Immature natural killer cell (primary cell): ENCODE data around the gene SKIC2. TPM values are rescaled to one million over a fixed set of nuclear protein-coding genes. Genes with fewer than 3 reads are reported as not detected.
"Not testable (repeated sequence)": the region's sequence is repeated elsewhere in the genome, so short reads cannot be mapped to it uniquely, and the experiment has no call there.

Experiments
- DNase-seq, 3 donors: peaks; one replicate each; pipeline ENCODE4 v3.0.0; 2022; ENCODE audit warnings: mixed read lengths in 1 of 3
- H3K27ac Mint-ChIP-seq, 6 donors: one replicate each; pipeline ENCODE4 v1.8.0; 2020; ENCODE audit warnings: mixed read lengths in 6 of 6, mild to moderate bottlenecking in 5 of 6, inconsistent platforms in 4 of 6, moderate library complexity in 3 of 6
- H3K27me3 Mint-ChIP-seq, 3 donors: one replicate each; pipeline ENCODE4 v1.8.0; 2020 to 2021; ENCODE audit warnings: low read depth in 3 of 3, mild to moderate bottlenecking in 3 of 3, mixed read lengths in 3 of 3, moderate library complexity in 3 of 3, inconsistent platforms in 1 of 3
- H3K36me3 Mint-ChIP-seq, 3 donors: one replicate each; pipeline ENCODE4 v1.8.0; 2020; ENCODE audit warnings: mixed read lengths in 3 of 3, inconsistent platforms in 2 of 3, mild to moderate bottlenecking in 2 of 3
- H3K4me1 Mint-ChIP-seq, 2 donors: one replicate each; pipeline ENCODE4 v1.8.0; 2020; ENCODE audit warnings: inconsistent platforms in 2 of 2, mild to moderate bottlenecking in 2 of 2, mixed read lengths in 2 of 2, moderate library complexity in 1 of 2
- H3K4me3 Mint-ChIP-seq, 5 donors: one replicate each; pipeline ENCODE4 v1.8.0; 2020; ENCODE audit warnings: mild to moderate bottlenecking in 5 of 5, mixed read lengths in 5 of 5, inconsistent platforms in 3 of 5, moderate library complexity in 3 of 5
- H3K9me3 Mint-ChIP-seq, 6 donors: one replicate each; pipeline ENCODE4 v1.8.0; 2020; ENCODE audit warnings: mild to moderate bottlenecking in 6 of 6, mixed read lengths in 6 of 6, inconsistent platforms in 4 of 6, moderate library complexity in 3 of 6
- polyA plus RNA-seq, 3 donors: library from polyadenylated mRNA; unstranded; fragments of 300-500 nt; fragmentation: Illumina TruSeq; gene quantifications; one replicate each; pipeline ENCODE4 v1.2.3, GENCODE V29; 2021

The SKIC2 gene
- polyA plus RNA-seq, 3 donors from 2014 or later: 14.1 to 20.6 (median 19.3) TPM

- peak overlapping the region in 2 of 6 donors; percentile 5 to 23 for H3K27ac Mint-ChIP-seq
- peaks cover 32 to 38% of the 10 kb centered on the region in 2 donors for H3K4me1 Mint-ChIP-seq
- H3K9me3 Mint-ChIP-seq: no peaks in the 10 kb centered on the region
- H3K27me3 Mint-ChIP-seq: peaks cover 12 to 20% (median 14%) of the 10 kb centered on the region in 3 donors
- no peak overlapping the region for H3K4me3 Mint-ChIP-seq
- H3K36me3 Mint-ChIP-seq: peaks cover 0 to 36% (median 15%) of the 10 kb centered on the region in 3 donors
- DNase-seq: no peak
These were observed 9.4 kb downstream of the SKIC2 start for GRCh38 chr6:31968326-31968725.

DNA sequence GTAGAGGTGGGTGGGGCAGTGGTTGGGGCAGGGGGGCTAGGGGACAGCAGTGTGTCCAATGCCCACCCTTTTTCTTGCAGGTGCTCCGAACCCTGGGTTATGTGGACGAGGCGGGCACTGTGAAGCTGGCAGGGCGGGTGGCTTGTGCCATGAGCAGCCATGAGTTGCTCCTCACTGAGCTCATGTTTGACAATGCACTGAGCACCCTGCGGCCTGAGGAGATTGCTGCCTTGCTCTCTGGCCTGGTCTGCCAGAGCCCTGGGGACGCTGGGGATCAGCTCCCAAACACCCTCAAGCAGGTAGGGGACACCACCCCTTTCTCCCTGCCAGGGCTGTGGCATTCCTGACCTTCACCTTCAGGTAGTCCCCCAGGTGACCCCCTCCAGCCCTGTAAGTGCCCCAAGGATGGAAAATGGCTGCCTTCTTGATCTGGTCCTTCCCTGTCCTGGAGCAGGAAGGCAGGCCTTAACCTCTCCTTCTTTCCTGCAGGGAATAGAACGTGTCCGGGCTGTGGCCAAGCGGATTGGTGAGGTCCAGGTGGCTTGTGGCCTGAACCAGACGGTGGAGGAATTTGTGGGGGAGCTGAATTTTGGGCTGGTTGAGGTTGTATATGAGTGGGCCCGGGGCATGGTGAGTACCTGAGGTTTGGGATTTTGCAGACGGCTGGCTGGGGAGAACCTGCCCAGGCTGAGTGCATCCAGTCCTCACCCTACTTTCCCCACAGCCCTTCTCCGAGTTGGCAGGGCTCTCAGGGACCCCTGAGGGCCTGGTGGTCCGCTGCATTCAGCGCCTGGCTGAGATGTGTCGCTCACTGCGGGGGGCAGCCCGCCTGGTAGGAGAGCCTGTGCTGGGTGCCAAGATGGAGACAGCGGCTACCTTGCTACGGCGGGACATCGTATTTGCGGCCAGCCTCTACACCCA is 10.1 kb downstream of the SKIC2 start:
- H3K36me3 Mint-ChIP-seq: peaks cover 0 to 32% (median 13%) of the 10 kb centered on the region in 3 donors
- no peaks in the 10 kb centered on the region for H3K9me3 Mint-ChIP-seq
- peaks cover 37 to 45% of the 10 kb centered on the region in 2 donors for H3K4me1 Mint-ChIP-seq
- H3K27me3 Mint-ChIP-seq: peaks cover 12 to 20% (median 15%) of the 10 kb centered on the region in 3 donors
- H3K27ac Mint-ChIP-seq: peak overlapping the region; percentile 56 to 100 (median 100)
- H3K4me3 Mint-ChIP-seq: peak overlapping the region in 1 of 5 donors; percentile 65
- no peak for DNase-seq

GRCh38 chr6:31969712-31970603 is 11.0 kb downstream of the SKIC2 start:
- peak overlapping the region; percentile 99 to 100 (median 100) for H3K27ac Mint-ChIP-seq
- peak overlapping the region; percentile 49 to 96 (median 65) for H3K4me3 Mint-ChIP-seq
- no peak for DNase-seq
- H3K36me3 Mint-ChIP-seq: peaks cover 0 to 25% (median 8%) of the 10 kb centered on the region in 3 donors
- peaks cover 12 to 20% (median 15%) of the 10 kb centered on the region in 3 donors for H3K27me3 Mint-ChIP-seq
- no peaks in the 10 kb centered on the region for H3K9me3 Mint-ChIP-seq
- peaks cover 38 to 45% of the 10 kb centered on the region in 2 donors for H3K4me1 Mint-ChIP-seq

DNA sequence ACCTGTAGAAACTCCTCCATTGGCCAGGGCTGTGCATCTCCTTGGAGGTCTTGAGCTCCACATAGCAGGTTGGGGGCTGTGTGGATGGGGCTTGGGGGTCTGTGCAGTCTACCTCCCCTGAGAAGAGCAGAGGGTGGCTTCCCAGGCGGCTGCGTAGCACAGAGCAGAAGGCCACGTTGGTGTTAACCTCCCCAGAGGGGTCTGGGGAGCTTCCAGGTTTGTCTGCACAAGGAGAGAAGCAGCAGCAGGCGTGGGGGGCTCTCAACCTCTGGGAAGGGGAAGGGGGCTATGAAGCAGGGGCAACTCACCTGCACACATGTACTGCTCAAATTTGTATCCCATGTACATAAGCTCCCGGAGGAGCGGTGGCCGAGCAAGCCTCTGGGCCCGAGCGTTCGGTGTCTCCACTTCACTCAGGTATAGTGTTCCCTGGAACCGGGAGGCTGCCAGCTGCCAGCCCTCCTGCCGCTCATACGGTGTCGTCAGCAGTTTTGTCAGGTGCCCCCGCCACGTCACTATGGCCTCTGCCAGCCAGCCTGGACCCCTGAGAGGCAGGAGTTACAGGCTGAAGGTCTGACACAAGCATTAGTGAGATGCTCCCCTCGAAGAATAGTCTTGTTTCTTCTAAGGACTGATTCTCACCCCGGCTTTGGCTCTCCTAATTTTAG is 11.8 kb downstream of the SKIC2 start:
- Mint-ChIP-seq H3K36me3 (peaks cover 0 to 18% (median 5%) of the 10 kb centered on the region in 3 donors), H3K4me1 (peaks cover 38 to 45% of the 10 kb centered on the region in 2 donors), H3K9me3 (no peaks in the 10 kb centered on the region), H3K27me3 (peaks cover 12 to 20% (median 17%) of the 10 kb centered on the region in 3 donors), H3K4me3 (peak overlapping the region; percentile 54 to 99 (median 96)), H3K27ac (peak overlapping the region; percentile 99 to 100 (median 100))
- no peak for DNase-seq

DNA sequence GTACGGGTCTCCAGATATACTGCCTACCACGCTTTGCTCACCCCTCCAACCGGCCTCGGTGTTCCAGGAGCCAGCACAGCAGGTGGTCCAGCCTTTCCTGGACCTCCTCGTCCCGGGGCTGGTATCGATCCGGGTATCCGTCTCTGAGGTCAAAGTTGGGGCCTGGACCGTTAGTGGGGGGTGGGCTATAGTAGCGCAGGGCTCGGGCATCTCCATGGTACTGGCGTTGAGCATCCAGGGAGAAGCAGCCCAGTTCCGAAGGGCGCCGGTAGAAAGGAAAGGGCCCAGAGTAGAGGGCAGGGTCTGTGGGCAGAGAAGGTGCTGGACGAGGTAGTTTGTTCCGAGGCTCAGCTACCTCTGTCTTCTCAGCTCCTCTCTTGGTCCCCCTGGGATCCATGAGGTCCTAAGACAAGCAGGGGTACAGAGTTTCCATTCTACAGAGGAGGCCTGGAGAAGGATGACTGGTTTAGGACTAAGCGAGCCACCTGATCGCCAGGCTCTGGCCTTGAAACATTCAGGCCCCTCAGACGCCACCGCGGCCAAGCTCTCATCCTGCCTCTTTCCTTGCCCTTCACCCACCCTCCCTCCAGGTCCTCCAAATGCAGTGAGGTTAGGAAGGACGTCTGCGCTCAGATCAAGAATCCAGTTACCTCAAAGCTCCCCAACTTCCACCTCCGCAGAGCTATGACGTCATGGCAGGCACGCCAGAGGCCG is 12.5 kb downstream of the SKIC2 start:
- Mint-ChIP-seq H3K27me3 (peaks cover 12 to 20% (median 17%) of the 10 kb centered on the region in 3 donors), H3K36me3 (peaks cover 0 to 18% (median 5%) of the 10 kb centered on the region in 3 donors), H3K4me1 (peaks cover 38 to 45% of the 10 kb centered on the region in 2 donors), H3K9me3 (no peaks in the 10 kb centered on the region), H3K4me3 (peak overlapping the region; percentile 90 to 99 (median 96)), H3K27ac (peak overlapping the region; percentile 99 to 100 (median 100))
- DNase-seq: no peak

GRCh38 chr6:31971993-31972708 is 13.2 kb downstream of the SKIC2 start, which contains the start of gene DXO:
DXO (minus strand) TSS chr6:31972138; CDS start chr6:31971675, 463 bp downstream.
- H3K4me1 Mint-ChIP-seq: peaks cover 38 to 45% of the 10 kb centered on the region in 2 donors
- H3K4me3 Mint-ChIP-seq: peak within 1 kb of the TSS; percentile 90 to 99 (median 96)
- H3K27me3 Mint-ChIP-seq: peaks cover 12 to 20% (median 17%) of the 10 kb centered on the region in 3 donors

DNA sequence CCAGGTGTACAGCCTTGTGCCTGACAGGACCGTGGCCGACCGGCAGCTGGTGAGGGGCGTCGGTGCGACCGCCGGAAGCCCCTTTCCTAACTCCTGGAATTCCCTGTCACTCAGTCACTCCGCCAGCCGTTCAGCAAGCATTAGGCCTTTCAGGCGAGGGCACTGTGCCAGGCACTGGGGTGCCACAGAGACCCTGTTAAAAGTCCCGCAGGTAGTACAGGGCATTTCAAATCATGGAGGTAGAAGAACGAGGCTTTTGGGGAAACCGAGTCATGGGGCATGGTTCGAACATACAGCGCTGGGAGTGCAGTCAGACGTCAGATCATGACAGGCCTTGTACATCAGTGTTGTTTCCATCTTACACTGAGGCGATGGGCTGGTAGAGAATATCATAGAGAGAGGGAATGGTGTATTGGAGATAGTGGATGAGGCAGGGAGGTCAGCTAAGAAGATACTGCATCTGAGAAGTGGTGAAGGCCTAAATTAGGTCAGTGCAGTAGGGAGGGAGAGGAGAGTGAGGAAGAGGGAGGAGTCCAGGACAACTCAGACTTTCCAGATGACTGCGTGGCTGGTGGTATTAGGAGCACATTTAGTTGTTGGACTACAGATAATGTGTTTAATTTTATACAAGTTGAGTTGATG is 13.9 kb downstream of the SKIC2 start:
- H3K4me1 Mint-ChIP-seq: peaks cover 38 to 45% of the 10 kb centered on the region in 2 donors
- peak overlapping the region; percentile 90 to 99 (median 96) for H3K4me3 Mint-ChIP-seq
- no peaks in the 10 kb centered on the region for H3K9me3 Mint-ChIP-seq
- peak; percentile 17 to 32 (median 20) for DNase-seq
- peaks cover 12 to 20% (median 17%) of the 10 kb centered on the region in 3 donors for H3K27me3 Mint-ChIP-seq
- H3K27ac Mint-ChIP-seq: peak overlapping the region; percentile 99 to 100 (median 100)
- H3K36me3 Mint-ChIP-seq: peaks cover 0 to 10% (median 0%) of the 10 kb centered on the region in 3 donors

More at GRCh38 chr6:31971993-31972708, 13.2 kb downstream of the SKIC2 start, which contains the start of gene DXO:
- peaks cover 0 to 17% (median 1%) of the 10 kb centered on the region in 3 donors for H3K36me3 Mint-ChIP-seq
- peak within 1 kb of the TSS; percentile 99 to 100 (median 100) for H3K27ac Mint-ChIP-seq
- no peaks in the 10 kb centered on the region for H3K9me3 Mint-ChIP-seq
- DNase-seq: peak; percentile 100

GRCh38 chr6:31976065-31976464 is 17.1 kb downstream of the SKIC2 start:
- not testable (repeated sequence) for DNase-seq, H3K27ac Mint-ChIP-seq, H3K4me3 Mint-ChIP-seq, H3K9me3 Mint-ChIP-seq
- peaks cover 0 to 12% (median 6%) of the 10 kb centered on the region in 3 donors for H3K36me3 Mint-ChIP-seq
- H3K4me1 Mint-ChIP-seq: peaks cover 27 to 30% of the 10 kb centered on the region in 2 donors
- H3K27me3 Mint-ChIP-seq: peaks cover 9 to 16% (median 14%) of the 10 kb centered on the region in 3 donors

GRCh38 chr6:31977816-31978431 is 18.9 kb downstream of the SKIC2 start:
- no peak for DNase-seq
- Mint-ChIP-seq H3K36me3 (peaks cover 0 to 12% (median 6%) of the 10 kb centered on the region in 3 donors), H3K27me3 (peaks cover 0 to 5% (median 0%) of the 10 kb centered on the region in 3 donors), H3K4me1 (peaks cover 10 to 11% of the 10 kb centered on the region in 2 donors), H3K4me3 (no peak overlapping the region), H3K27ac (no peak overlapping the region), H3K9me3 (no peaks in the 10 kb centered on the region)

DNA sequence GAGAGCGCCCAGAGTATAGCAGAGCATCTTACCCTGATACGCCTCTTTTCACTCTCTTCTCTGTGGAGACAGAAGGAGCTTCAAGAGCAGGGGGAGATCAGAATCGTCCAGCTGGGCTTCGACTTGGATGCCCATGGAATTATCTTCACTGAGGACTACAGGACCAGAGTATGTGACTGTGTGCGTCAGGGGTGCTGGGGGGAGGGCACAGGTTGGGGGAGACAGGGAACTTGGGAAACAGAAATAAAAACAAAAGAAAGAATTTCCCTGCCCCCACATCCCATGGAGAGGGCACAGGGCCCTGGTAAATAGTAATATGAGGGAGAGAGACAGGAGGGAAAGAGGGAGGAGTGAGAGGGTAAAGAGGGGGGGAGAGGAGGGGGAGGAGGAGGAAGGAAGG is 19.9 kb downstream of the SKIC2 start:
- Mint-ChIP-seq H3K36me3 (peaks cover 0 to 12% (median 6%) of the 10 kb centered on the region in 3 donors), H3K27me3 (peaks cover 0 to 2% (median 0%) of the 10 kb centered on the region in 3 donors), H3K4me3 (no peak overlapping the region), H3K27ac (no peak overlapping the region), H3K4me1 (peaks cover 2% of the 10 kb centered on the region in 2 donors), H3K9me3 (no peaks in the 10 kb centered on the region)
- DNase-seq: no peak
